IMR-90 (cell line): Measurements from ENCODE around the gene MT1A.

Experiments used
- CEBPB ChIP-seq: IDR thresholded peaks from 2 replicates; pipeline ENCODE4 v1.6.1; 2012; ENCODE audit warnings: low read depth, low read length, improper control_type of control experiment
- CTCF ChIP-seq: conservative IDR thresholded peaks from 2 replicates; pipeline ENCODE4 v1.5.1; 2012; ENCODE audit warnings: mild to moderate bottlenecking, low read depth, low read length, improper control_type of control experiment
- ELK1 ChIP-seq: fragments of 150-350 bp; IDR thresholded peaks from 2 replicates; pipeline ENCODE4 v1.6.1; 2016; ENCODE audit warnings: low read depth, mild to moderate bottlenecking, low read length, moderate library complexity, borderline replicate concordance
- POLR2A ChIP-seq: IDR thresholded peaks from 2 replicates; pipeline ENCODE4 v1.6.1; 2012; ENCODE audit warnings: mild to moderate bottlenecking, low read depth, low read length

GRCh38 chr16:56632156-56632847 lies 6.2 kb upstream of the MT1A start, which contains the start of gene MT1M:
- TF ChIP-seq CTCF (no peak), POLR2A (no peak), CEBPB (no peak), ELK1 (no peak)
